SK-N-SH (cell line): ENCODE data around the gene PPARGC1A. TPM values are rescaled to one million over a fixed set of nuclear protein-coding genes. Genes with fewer than 3 reads are reported as not detected.

Experiments
- CTCF ChIA-PET: fragments of 300-600, 350-600 bp; formaldehyde crosslinking; extraction: SDS; loops from one replicate; lab custom pipeline; 2021; lab: Yijun Ruan, JAX
- POLR2A ChIA-PET: fragments of 350-600 bp; sonication (Branson Sonifier 250); formaldehyde crosslinking; extraction: SDS; loops from one replicate; lab custom pipeline; 2020; ENCODE audit warnings: antibody characterized with exemption, inconsistent platforms; lab: Yijun Ruan, JAX
- DNase-seq: peaks from one replicate; pipeline ENCODE4 v3.0.0; 2012
- H2AFZ ChIP-seq: fragments of 200-600 bp; sonication (generic); 2 replicates; pipeline ENCODE4 v1.8.1; 2016; ENCODE audit warnings: antibody characterized with exemption, mild to moderate bottlenecking, low read depth
- H3F3A ChIP-seq: fragments of 200-600 bp; sonication (generic); replicated peaks from 2 replicates; pipeline ENCODE3; 2016; ENCODE audit warnings: antibody characterized with exemption, mild to moderate bottlenecking; ENCODE audit not compliant: insufficient read depth
- H3K27ac ChIP-seq, 2 experiments: fragments of 200-500 bp in 1 of 2; fragments of 200-600 bp in 1 of 2; sonication (Bioruptor generic) in 1 of 2; sonication (generic), shearing (Covaris generic) in 1 of 2; 2 replicates each; pipeline versions ENCODE4 v1.5.1 to v1.6.1; 2014 to 2016; ENCODE audit warnings: low read depth in 2 of 2, inconsistent platforms in 1 of 2, low read length in 1 of 2, mild to moderate bottlenecking in 1 of 2, mixed read lengths in 1 of 2
- H3K27me3 ChIP-seq: fragments of 200-600 bp; sonication (generic), shearing (Covaris generic); 2 replicates; pipeline ENCODE4 v1.6.1; 2016; ENCODE audit warnings: mixed run types; ENCODE audit not compliant: insufficient read depth
- H3K36me3 ChIP-seq, 2 experiments: fragments of 200-500 bp in 1 of 2; fragments of 200-600 bp in 1 of 2; sonication (Bioruptor generic) in 1 of 2; sonication (generic) in 1 of 2; replicated peaks in 1 of 2; 2 replicates each; pipeline versions ENCODE3 to v1.5.1; 2014 to 2016; ENCODE audit warnings: low read length in 1 of 2, mild to moderate bottlenecking in 1 of 2; ENCODE audit not compliant: insufficient read depth in 2 of 2, control insufficient read depth in 1 of 2
- H3K4me1 ChIP-seq, 2 experiments: fragments of 200-500 bp in 1 of 2; fragments of 200-600 bp in 1 of 2; sonication (Bioruptor generic) in 1 of 2; sonication (generic), shearing (Covaris generic) in 1 of 2; 2 replicates each; pipeline versions ENCODE4 v1.5.1 to v1.6.1; 2014 to 2016; ENCODE audit warnings: low read depth in 1 of 2, low read length in 1 of 2, mixed run types in 1 of 2; ENCODE audit not compliant: insufficient read depth in 2 of 2, control insufficient read depth in 1 of 2
- H3K4me2 ChIP-seq: fragments of 200-600 bp; sonication (generic), shearing (Covaris generic); 2 replicates; pipeline ENCODE4 v1.6.1; 2017; ENCODE audit warnings: mixed run types
- H3K4me3 ChIP-seq, 2 experiments: fragments of 200-500 bp in 1 of 2; fragments of 200-600 bp in 1 of 2; sonication (Bioruptor generic) in 1 of 2; sonication (generic), shearing (Covaris generic) in 1 of 2; 2 replicates each; pipeline versions ENCODE4 v1.5.1 to v1.8.1; 2014 to 2016; ENCODE audit warnings: low read depth in 2 of 2, inconsistent platforms in 1 of 2, low read length in 1 of 2, mild to moderate bottlenecking in 1 of 2, mixed read lengths in 1 of 2, moderate library complexity in 1 of 2
- H3K79me2 ChIP-seq: fragments of 200-600 bp; sonication (generic); 2 replicates; pipeline ENCODE4 v1.8.1; 2017; ENCODE audit warnings: mild to moderate bottlenecking; ENCODE audit not compliant: insufficient read depth
- H3K9ac ChIP-seq: fragments of 200-600 bp; sonication (generic); 2 replicates; pipeline ENCODE4 v1.6.1; 2017; ENCODE audit warnings: mixed run types
- H3K9me2 ChIP-seq: fragments of 200-600 bp; sonication (generic); 2 replicates; pipeline ENCODE4 v1.6.1; 2017; ENCODE audit warnings: mixed run types
- H3K9me3 ChIP-seq: fragments of 200-600 bp; sonication (generic); 2 replicates; pipeline ENCODE4 v1.6.1; 2017; ENCODE audit warnings: mixed run types, mild to moderate bottlenecking, moderate library complexity
- H4K20me1 ChIP-seq: fragments of 200-600 bp; sonication (generic); 2 replicates; pipeline ENCODE4 v1.6.1; 2017; ENCODE audit warnings: mild to moderate bottlenecking, mixed run types; ENCODE audit not compliant: insufficient read depth
- EP300 ChIP-seq, 2 experiments: IDR thresholded peaks; 2 replicates each; pipeline versions ENCODE4 v1.4.0 to v1.6.1; 2012; ENCODE audit warnings: borderline replicate concordance in 1 of 2, low read depth in 1 of 2, low read length in 1 of 2
- EZH2phosphoT487 ChIP-seq: fragments of 200-600 bp; sonication (generic); IDR thresholded peaks from 2 replicates; pipeline ENCODE4 v1.6.1; 2017; ENCODE audit warnings: low read depth, mixed run types, mild to moderate bottlenecking, antibody characterized with exemption, moderate library complexity, borderline replicate concordance
- FOSL2 ChIP-seq: IDR thresholded peaks from 2 replicates; pipeline ENCODE4 v1.4.0; 2012; ENCODE audit warnings: low read depth, mild to moderate bottlenecking, moderate library complexity, borderline replicate concordance
- FOXJ3 ChIP-seq: sonication (generic); formaldehyde crosslinking; IDR thresholded peaks from 2 replicates; pipeline ENCODE4 v1.5.1; 2020; ENCODE audit warnings: mild to moderate bottlenecking, missing genetic modification reagents
- IRF3 ChIP-seq: fragments of 150-350 bp; IDR thresholded peaks from 2 replicates; pipeline ENCODE4 v1.6.1; 2016; ENCODE audit warnings: mild to moderate bottlenecking, low read depth, low read length
- PBX3 ChIP-seq: IDR thresholded peaks from 2 replicates; pipeline ENCODE4; 2012
- REST ChIP-seq: IDR thresholded peaks from 2 replicates; pipeline ENCODE4 v1.6.1; 2012; ENCODE audit warnings: mild to moderate bottlenecking, low read depth, low read length, moderate library complexity
- TAF1 ChIP-seq: IDR thresholded peaks from 2 replicates; pipeline ENCODE4 v1.6.1; 2012; ENCODE audit warnings: low read depth, mild to moderate bottlenecking, low read length, moderate library complexity, borderline replicate concordance
- TEAD4 ChIP-seq: IDR thresholded peaks from 2 replicates; pipeline ENCODE4 v1.4.0; 2012; ENCODE audit warnings: mild to moderate bottlenecking, borderline replicate concordance; ENCODE audit not compliant: insufficient read depth
- USF2 ChIP-seq: fragments of 150-350 bp; IDR thresholded peaks from 2 replicates; pipeline ENCODE4 v1.6.1; 2017; ENCODE audit warnings: antibody characterized with exemption, low read length, low read depth, borderline replicate concordance
- WGBS: methylation state at CpG from one replicate; pipeline ENCODE4 v1.1.6; 2017; ENCODE audit warnings: low lambda C conversion rate; 5-methylcytosine and 5-hydroxymethylcytosine counted together
- polyA plus RNA-seq, 3 experiments: library from polyadenylated mRNA; depleted of rRNA; stranded (reverse); fragments of >200 nt; gene quantifications; 2 replicates each; pipeline ENCODE4 v1.2.3, GENCODE V29; 2012

PPARGC1A gene
- polyA plus RNA-seq, 1 of the 3 experiments (the other 2 are of a cell fraction) = 0.07 TPM

- Histone ChIP-seq H3F3A (no peaks in the 10 kb centered on the region), H3K9me3 (no peaks in the 10 kb centered on the region), H3K36me3 (no peaks in the 10 kb centered on the region), H4K20me1 (no peaks in the 10 kb centered on the region), H3K4me3 (no peak overlapping the region), H3K27me3 (no peaks in the 10 kb centered on the region), H3K27ac (no peak overlapping the region), H3K9ac (no peak overlapping the region), H3K4me2 (no peak overlapping the region), H3K4me1 (no peaks in the 10 kb centered on the region), H3K79me2 (no peaks in the 10 kb centered on the region), H2AFZ (no peak overlapping the region), H3K9me2 (no peaks in the 10 kb centered on the region)
- CTCF ChIA-PET = no interaction called here
- 70% methylated on average over 8 of the region's 8 CpGs for WGBS
- TF ChIP-seq EZH2phosphoT487 (no peak), PBX3 (no peak), TEAD4 (no peak)
- POLR2A ChIA-PET = no interaction called here
- no peak for DNase-seq
These were observed 32.8 kb upstream of the PPARGC1A start for GRCh38 chr4:23922541-23923111.

GRCh38 chr4:23922013-23922412 is 32.2 kb upstream of the PPARGC1A start:
- H3K9ac ChIP-seq = no peak overlapping the region
- no peaks in the 10 kb centered on the region for H3K79me2 ChIP-seq
- no peaks in the 10 kb centered on the region for H3K9me3 ChIP-seq
- H4K20me1 ChIP-seq = no peaks in the 10 kb centered on the region
- DNase-seq = no peak
- no peak for TF ChIP-seq EZH2phosphoT487
- no peak for TF ChIP-seq REST
- no peak for TF ChIP-seq FOSL2
- TF ChIP-seq FOXJ3 (CRISPR knock-in tag) = no peak
- no peak for TF ChIP-seq TAF1
- no peak for TF ChIP-seq USF2
- TF ChIP-seq IRF3 = no peak
- no peak for TF ChIP-seq EP300 (IDR thresholded peaks at IDR 0.05; ENCODE audit: borderline replicate concordance in 1 of 2, low read depth in 1 of 2, low read length in 1 of 2)
- no peaks in the 10 kb centered on the region for H3K4me1 ChIP-seq
- H3K4me3 ChIP-seq = no peak overlapping the region
- no peaks in the 10 kb centered on the region for H3K36me3 ChIP-seq
- H3K27me3 ChIP-seq = no peaks in the 10 kb centered on the region
- ChIA-PET POLR2A (no interaction called here), CTCF (interaction anchor here (0.5 kb wide), 1 partner anchor 12 kb away, joined by 3 read pairs; no protein-coding TSS in a partner anchor)
- no peak overlapping the region for H3K27ac ChIP-seq
- no peak overlapping the region for H3K4me2 ChIP-seq
- H3K9me2 ChIP-seq = no peaks in the 10 kb centered on the region
- 78% methylated on average over 2 of the region's 2 CpGs for WGBS
- H3F3A ChIP-seq = no peaks in the 10 kb centered on the region
- H2AFZ ChIP-seq = no peak overlapping the region
